ENCODE data around the gene NUDT13.

The NUDT13 gene

DNA sequence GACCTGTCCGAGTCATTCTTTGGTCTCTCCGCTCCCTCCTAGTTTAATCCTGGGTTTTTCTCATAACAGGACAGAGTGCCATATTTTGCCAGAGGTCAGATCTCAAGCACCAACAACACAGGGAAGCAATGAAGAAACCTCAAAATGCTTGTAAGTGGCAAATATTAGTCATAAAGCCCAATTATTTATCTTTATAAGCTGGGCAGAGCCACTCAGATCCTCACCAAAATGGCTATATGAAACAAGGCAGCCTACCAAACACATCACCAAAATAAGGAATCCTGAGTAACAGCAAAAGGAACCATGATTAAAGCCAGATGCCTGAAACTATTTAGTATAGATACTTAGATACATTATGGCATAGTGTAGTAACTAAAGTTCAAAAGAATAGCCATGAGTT lies 52.8 kb downstream of the NUDT13 start:
- Histone ChIP-seq H3K9me3 (replicated peaks in 1 of 11) (peaks cover 0 to 7% (median 4%) of the 10 kb centered on the region in 11 experiments; a peak in 7 of 22 replicates), H3K4me2 (peak overlapping the region in 6 of 11 experiments; percentile 3 to 43 (median 14); a peak in 4 of 22 replicates), H4K20me1 (peaks cover 31 to 70% (median 53%) of the 10 kb centered on the region in 11 experiments; a peak in 20 of 22 replicates), H3K9ac (0 out of 22 replicates have a peak overlapping the region, but pooled peaks of 1 of the 11 experiments have one; percentile 5), H3K27me3 (no peaks in the 10 kb centered on the region), H3K36me3 (peaks cover 50 to 84% (median 61%) of the 10 kb centered on the region in 11 experiments), H3K27ac (no peak overlapping the region), H3K4me1 (peaks cover 4 to 50% (median 21%) of the 10 kb centered on the region in 10 experiments; a peak in 18 of 20 replicates), H3K4me3 (no peak overlapping the region)
- TF ChIP-seq Cebpa-rat (IDR thresholded peaks at IDR 0.05) = no peak

DNA sequence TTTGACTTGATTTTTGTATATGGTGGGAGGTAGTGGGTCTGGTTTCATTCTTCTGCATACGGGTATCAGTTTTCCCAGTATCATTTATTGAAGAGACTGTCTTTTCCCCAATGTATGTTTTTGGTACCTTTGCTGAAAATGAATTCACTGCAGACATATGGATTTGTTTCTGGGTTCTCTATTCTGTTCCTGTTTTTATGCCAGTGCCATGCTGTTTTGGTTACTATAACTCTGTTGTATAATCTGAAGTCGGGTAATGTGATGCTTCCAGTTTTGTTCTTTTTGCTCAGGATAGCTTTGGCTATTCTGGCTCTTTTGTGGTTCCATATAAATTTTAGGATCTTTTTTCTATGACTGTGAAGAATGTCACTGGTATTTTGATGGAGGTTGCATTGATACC lies 56.7 kb downstream of the NUDT13 start:
- peaks cover 22 to 51% (median 39%) of the 10 kb centered on the region in 11 experiments for H3K36me3 ChIP-seq
- H3K27ac ChIP-seq = peak overlapping the region in 6 of 11 experiments; percentile 88 to 95 (median 92); a peak in 9 of 22 replicates
- H4K20me1 ChIP-seq = peaks cover 12 to 36% (median 26%) of the 10 kb centered on the region in 11 experiments; a peak in 20 of 22 replicates
- peak overlapping the region in 10 of 11 experiments; percentile 83 to 95 (median 91); a peak in 19 of 22 replicates for H3K9ac ChIP-seq
- peak overlapping the region; percentile 63 to 89 (median 85) for H3K4me2 ChIP-seq
- H3K4me3 ChIP-seq = peak overlapping the region; percentile 77 to 91 (median 82)
- H3K27me3 ChIP-seq = no peaks in the 10 kb centered on the region
- peaks cover 15 to 54% (median 31%) of the 10 kb centered on the region in 10 experiments for H3K4me1 ChIP-seq
- H3K9me3 ChIP-seq (replicated peaks in 1 of 11) = peaks cover 0 to 7% (median 4%) of the 10 kb centered on the region in 11 experiments; a peak in 7 of 22 replicates
- no peak for TF ChIP-seq Cebpa-rat (IDR thresholded peaks at IDR 0.05)

DNA sequence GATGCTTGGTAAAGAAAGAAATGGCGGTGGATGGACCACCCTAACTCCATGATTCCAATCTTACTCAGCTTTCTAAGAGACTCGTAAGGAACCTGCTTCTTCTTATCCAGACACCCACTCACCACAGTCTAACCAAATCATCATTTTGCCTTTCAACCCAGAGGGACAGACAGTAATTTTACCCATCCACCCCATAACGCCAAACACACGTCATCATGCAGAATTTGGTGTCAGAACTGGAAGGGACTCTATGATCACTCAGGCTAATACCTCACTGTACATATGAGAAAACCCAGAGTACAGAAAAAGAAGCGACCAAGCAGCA lies 57.2 kb downstream of the NUDT13 start:
- TF ChIP-seq Cebpa-rat (IDR thresholded peaks at IDR 0.05) = no peak
- Histone ChIP-seq H3K4me1 (peaks cover 15 to 49% (median 29%) of the 10 kb centered on the region in 10 experiments), H4K20me1 (peaks cover 8 to 31% (median 22%) of the 10 kb centered on the region in 11 experiments; a peak in 20 of 22 replicates), H3K27me3 (no peaks in the 10 kb centered on the region), H3K4me3 (peak overlapping the region; percentile 77 to 91 (median 82)), H3K9ac (peak overlapping the region; percentile 83 to 95 (median 91)), H3K9me3 (replicated peaks in 1 of 11) (peaks cover 0 to 7% (median 4%) of the 10 kb centered on the region in 11 experiments; a peak in 7 of 22 replicates), H3K4me2 (peak overlapping the region; percentile 63 to 89 (median 85)), H3K36me3 (peaks cover 17 to 46% (median 35%) of the 10 kb centered on the region in 11 experiments), H3K27ac (peak overlapping the region; percentile 83 to 95 (median 88))

DNA sequence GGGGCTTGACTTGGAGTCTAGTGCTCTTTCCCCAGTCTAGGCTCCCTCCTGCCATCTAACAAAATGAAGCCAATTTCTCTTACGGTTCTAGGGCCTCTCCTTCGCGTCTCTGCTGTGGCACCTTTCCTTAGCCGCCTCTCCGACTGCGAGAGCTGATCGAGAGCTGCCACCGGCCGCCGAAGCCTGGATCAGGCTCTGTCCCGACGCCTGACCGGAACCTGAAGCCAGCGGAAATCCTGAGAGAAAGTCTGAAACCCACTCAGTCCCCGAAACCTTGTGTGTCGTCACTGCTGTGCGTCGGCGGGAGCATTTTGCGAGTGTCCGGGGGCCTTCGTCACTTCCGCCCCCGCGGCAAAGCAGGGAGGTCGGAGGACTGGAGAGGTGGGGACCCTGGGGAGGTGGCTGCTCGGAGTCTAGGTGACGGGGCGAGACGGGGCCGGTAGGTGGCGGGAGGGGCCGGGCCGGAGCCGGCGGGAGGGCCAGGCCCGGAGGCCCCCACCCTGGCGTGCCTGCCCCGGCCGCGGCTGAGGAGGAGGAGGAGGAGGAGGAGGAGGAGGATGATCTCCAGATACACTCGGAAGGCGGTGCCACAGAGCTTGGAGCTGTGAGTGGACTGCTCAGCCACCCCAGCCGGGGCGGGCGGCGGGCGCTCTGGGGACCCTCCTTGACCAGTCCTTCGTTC lies 57.7 kb downstream of the NUDT13 start, which contains the start of the genes ECD and FAM149B1:
Gene ECD, minus strand, starts transcription at position 226 of the 682 bp plus-strand sequence. CDS start 4,071 bp downstream, outside the sequence.
Gene FAM149B1, plus strand, starts transcription at position 337 of the 682 bp plus-strand sequence. Its CDS starts 221 bp downstream, at position 558.
- Histone ChIP-seq H4K20me1 (peaks cover 3 to 26% (median 17%) of the 10 kb centered on the region in 11 experiments; a peak in 20 of 22 replicates), H3K9ac (peak within 1 kb of the TSS; percentile 83 to 95 (median 91)), H3K9me3 (replicated peaks in 1 of 11) (peaks cover 0 to 7% (median 4%) of the 10 kb centered on the region in 11 experiments; a peak in 7 of 22 replicates), H3K27ac (peak within 1 kb of the TSS; percentile 83 to 95 (median 88)), H3K4me3 (peak within 1 kb of the TSS; percentile 77 to 91 (median 82)), H3K36me3 (peaks cover 12 to 41% (median 30%) of the 10 kb centered on the region in 11 experiments), H3K27me3 (no peaks in the 10 kb centered on the region), H3K4me2 (peak within 1 kb of the TSS; percentile 82 to 97 (median 89)), H3K4me1 (peaks cover 11 to 44% (median 26%) of the 10 kb centered on the region in 10 experiments)
- TF ChIP-seq Cebpa-rat (IDR thresholded peaks at IDR 0.05) = no peak

DNA sequence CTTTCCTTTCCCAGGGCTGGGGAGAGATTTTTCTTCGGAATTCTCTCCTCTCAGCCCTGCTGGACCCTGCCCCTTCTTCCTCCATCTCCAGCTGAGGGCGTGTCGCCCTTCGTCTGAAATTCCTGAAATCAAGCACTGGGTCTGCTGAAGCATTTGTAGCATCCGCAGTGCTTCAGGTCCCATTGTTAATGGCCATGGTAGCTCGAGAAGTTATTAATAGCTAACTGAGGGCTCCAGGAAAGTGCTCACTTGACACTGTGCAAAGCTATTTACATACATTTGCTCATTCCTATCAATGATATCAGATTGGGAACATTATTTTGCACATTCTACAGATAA lies 58.2 kb downstream of the NUDT13 start:
- peak overlapping the region; percentile 83 to 95 (median 91) for H3K9ac ChIP-seq
- H3K27me3 ChIP-seq = no peaks in the 10 kb centered on the region
- H3K4me3 ChIP-seq = peak overlapping the region; percentile 77 to 91 (median 82)
- peaks cover 0 to 7% (median 4%) of the 10 kb centered on the region in 11 experiments; a peak in 7 of 22 replicates for H3K9me3 ChIP-seq (replicated peaks in 1 of 11)
- peaks cover 7 to 36% (median 24%) of the 10 kb centered on the region in 11 experiments for H3K36me3 ChIP-seq
- H3K27ac ChIP-seq = peak overlapping the region; percentile 83 to 95 (median 88)
- H4K20me1 ChIP-seq = peaks cover 0 to 21% (median 12%) of the 10 kb centered on the region in 11 experiments; a peak in 16 of 22 replicates
- peaks cover 11 to 39% (median 26%) of the 10 kb centered on the region in 10 experiments for H3K4me1 ChIP-seq
- H3K4me2 ChIP-seq = peak overlapping the region; percentile 72 to 97 (median 89)
- no peak for TF ChIP-seq Cebpa-rat (IDR thresholded peaks at IDR 0.05)

DNA sequence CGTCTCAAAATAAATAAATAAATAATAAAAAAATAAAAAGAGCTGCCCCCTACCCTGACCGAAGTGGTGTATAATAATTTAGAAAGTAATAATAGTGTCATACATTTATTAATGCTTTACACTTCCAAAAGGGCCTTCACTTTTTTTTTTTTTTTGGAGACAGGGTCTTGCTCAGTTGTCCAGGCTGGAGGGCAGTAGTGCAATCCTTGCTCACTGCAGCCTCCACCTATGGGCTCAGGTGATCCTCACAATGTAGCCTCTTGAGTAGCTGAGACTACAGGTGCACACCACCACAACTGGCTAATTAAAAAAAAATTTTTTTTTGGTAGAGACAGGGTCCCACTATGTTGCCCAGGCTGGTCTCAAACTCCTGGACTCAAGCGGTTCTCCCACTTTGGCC lies 59.1 kb downstream of the NUDT13 start:
- TF ChIP-seq Cebpa-rat (IDR thresholded peaks at IDR 0.05) = no peak
- H3K27ac ChIP-seq = no peak overlapping the region
- peak overlapping the region in 5 of 10 experiments; percentile 77 to 86 (median 83); a peak in 5 of 20 replicates for H3K4me3 ChIP-seq
- H4K20me1 ChIP-seq = peaks cover 0 to 12% (median 3%) of the 10 kb centered on the region in 11 experiments; a peak in 13 of 22 replicates
- H3K36me3 ChIP-seq = peaks cover 0 to 29% (median 19%) of the 10 kb centered on the region in 11 experiments; a peak in 16 of 22 replicates
- no peaks in the 10 kb centered on the region for H3K27me3 ChIP-seq
- peaks cover 11 to 32% (median 26%) of the 10 kb centered on the region in 10 experiments for H3K4me1 ChIP-seq
- H3K9me3 ChIP-seq (replicated peaks in 1 of 11) = peaks cover 0 to 7% (median 4%) of the 10 kb centered on the region in 11 experiments; a peak in 7 of 22 replicates
- H3K9ac ChIP-seq = peak overlapping the region in 3 of 11 experiments; percentile 89 to 91 (median 91); a peak in 3 of 22 replicates
- peak overlapping the region; percentile 72 to 97 (median 89); a peak in 19 of 22 replicates for H3K4me2 ChIP-seq

DNA sequence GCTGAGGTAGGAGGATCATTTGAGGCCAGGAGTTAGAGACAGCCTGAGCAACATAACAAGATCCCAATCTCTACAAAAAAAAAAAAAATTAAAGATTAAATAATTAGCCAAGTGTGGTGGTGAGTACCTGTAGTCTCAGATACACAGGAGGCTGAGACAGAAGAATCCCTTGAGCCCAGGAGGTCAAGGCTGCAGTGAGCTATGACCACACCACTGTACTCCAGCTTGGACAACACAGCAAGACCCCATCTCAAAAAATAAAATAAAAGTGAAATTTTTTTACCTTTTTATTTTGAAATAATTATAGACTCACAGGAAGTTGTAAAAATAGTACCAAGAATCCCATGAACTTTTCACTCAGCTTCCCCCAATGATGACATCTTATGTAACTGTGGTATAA lies 62.6 kb downstream of the NUDT13 start:
- H3K4me3 ChIP-seq = no peak overlapping the region
- H3K4me1 ChIP-seq = peaks cover 8 to 12% (median 10%) of the 10 kb centered on the region in 10 experiments
- H4K20me1 ChIP-seq = no peaks in the 10 kb centered on the region
- H3K4me2 ChIP-seq = no peak overlapping the region
- H3K36me3 ChIP-seq = peaks cover 19 to 52% (median 32%) of the 10 kb centered on the region in 11 experiments
- no peak overlapping the region for H3K9ac ChIP-seq
- no peaks in the 10 kb centered on the region for H3K27me3 ChIP-seq
- no peak overlapping the region for H3K27ac ChIP-seq
- no peaks in the 10 kb centered on the region for H3K9me3 ChIP-seq (replicated peaks in 1 of 11)
- no peak for TF ChIP-seq Cebpa-rat (IDR thresholded peaks at IDR 0.05)

DNA sequence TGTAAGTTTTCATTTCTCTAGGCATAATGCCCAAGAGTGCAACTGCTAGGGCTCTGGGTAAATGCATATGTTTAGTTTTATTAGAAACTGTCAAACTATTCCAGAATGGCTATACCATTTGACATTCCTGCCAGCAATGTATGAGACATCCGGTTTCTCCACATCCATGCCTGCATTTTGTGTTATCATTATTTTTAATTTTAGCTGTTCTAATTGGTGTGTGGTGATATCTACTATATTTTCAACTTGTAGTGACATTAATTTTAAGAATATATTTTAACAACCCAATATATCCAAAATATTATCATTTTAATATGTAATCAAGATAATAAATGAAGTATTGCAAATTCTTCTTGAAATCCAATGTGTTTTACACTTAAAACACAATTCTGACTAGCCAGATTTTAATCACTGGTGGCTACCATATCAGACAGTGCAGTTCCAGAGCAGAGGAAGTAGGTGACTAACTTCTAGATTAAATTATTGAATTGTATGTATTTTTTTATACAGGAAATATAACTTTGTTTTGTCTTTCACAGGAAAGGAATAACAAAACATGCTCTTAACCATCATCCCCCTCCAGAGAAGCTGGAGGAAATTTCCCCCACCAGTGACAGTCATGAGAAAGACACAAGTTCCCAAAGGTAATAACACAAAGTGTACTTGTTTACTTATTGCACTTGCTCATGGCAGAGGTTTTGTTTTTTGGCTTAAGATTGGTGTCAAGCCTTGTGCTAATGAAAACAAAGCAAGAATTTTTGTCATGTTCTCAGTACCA lies 64.1 kb downstream of the NUDT13 start:
- H3K4me1 ChIP-seq = peaks cover 0 to 4% (median 2%) of the 10 kb centered on the region in 10 experiments; a peak in 10 of 20 replicates
- no peak overlapping the region for H3K27ac ChIP-seq
- no peak overlapping the region for H3K4me3 ChIP-seq
- H3K9ac ChIP-seq = no peak overlapping the region
- no peaks in the 10 kb centered on the region for H4K20me1 ChIP-seq
- H3K4me2 ChIP-seq = no peak overlapping the region
- no peak for TF ChIP-seq Cebpa-rat (IDR thresholded peaks at IDR 0.05)
- H3K36me3 ChIP-seq = peaks cover 28 to 65% (median 41%) of the 10 kb centered on the region in 11 experiments
- H3K27me3 ChIP-seq = no peaks in the 10 kb centered on the region
- no peaks in the 10 kb centered on the region for H3K9me3 ChIP-seq (replicated peaks in 1 of 11)
